HG02798 (cell line): ENCODE data around the gene OR2T35.
"Not testable (repeated sequence)": the region's sequence is repeated elsewhere in the genome, so short reads cannot be mapped to it uniquely, and the experiment has no call there.

Experiments
- ATAC-seq: cut with Tn5 transposase; IDR thresholded peaks from one replicate; pipeline ENCODE4 v1.9.1; 2021; ENCODE audit warnings: mild to moderate bottlenecking; ENCODE audit not compliant: unreplicated experiment, poor library complexity

The OR2T35 gene

GRCh38 chr1:248645178-248645577 is at the start of gene OR2T35:
Gene OR2T35, minus strand, starts transcription at chr1:248645278. Its CDS starts 6,020 bp downstream, at chr1:248639258.
- not testable (repeated sequence) for ATAC-seq

GRCh38 chr1:248691567-248692155 is 46.6 kb upstream of the OR2T35 start:
- ATAC-seq: no peak

DNA sequence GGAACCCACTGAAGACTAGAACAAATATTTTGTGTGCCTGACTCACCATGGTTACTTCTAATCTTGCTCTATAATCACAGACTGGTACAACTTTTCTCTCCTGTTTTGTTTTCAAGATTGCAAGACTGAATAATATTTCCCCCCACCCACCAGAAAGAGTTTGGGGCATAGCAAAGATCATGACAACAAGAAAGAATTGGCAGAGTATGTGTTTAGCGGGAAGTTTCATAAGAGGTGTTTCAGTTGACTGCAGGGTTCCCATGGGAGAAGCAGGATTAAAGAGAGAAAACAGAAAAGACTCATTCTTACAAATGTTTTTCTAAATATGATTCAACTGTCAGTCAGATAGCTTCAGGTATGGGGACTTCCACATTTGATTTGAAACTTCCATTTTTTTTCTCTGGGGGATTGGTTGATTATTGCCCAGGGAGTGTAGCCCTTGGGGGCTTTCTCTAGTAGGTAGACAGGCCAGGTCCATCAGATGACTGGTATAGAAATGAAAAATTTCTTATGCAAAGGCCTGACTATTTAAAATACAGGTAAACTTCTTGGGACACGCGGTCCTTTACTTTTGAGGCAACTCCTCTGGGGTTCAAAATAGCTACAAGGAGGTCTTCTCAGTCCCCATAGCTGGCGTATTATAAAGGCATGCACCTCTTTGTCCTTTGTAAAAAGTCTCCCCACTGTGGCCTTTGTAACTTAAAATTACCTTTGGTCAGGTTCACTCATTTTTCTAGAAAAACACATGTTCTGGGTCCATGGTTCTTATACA is 43.6 kb upstream of the OR2T35 start:
- ATAC-seq: peak; percentile 69

DNA sequence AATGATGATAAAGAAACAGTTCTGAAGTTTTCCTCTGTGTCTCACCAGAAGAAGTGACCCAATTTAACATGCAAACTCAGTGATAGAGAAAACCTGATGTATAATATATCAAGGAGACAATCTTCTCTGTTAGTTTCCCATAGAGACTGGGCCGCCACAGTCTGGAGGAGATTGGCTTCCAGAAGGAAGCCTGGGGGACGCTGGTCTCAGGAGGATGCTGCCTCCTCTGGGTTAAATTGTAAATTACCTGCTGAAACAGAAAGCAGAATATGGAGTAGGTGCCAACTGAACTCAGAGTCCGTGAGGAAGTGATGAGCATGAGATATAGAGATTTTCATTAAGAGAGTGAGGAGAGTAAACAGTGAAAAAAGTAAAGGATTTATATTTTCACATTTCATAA is 41.7 kb upstream of the OR2T35 start:
- ATAC-seq: peak; percentile 93

- ATAC-seq: no peak
Measured at GRCh38 chr1:248681651-248682050, 36.6 kb upstream of the OR2T35 start.

DNA sequence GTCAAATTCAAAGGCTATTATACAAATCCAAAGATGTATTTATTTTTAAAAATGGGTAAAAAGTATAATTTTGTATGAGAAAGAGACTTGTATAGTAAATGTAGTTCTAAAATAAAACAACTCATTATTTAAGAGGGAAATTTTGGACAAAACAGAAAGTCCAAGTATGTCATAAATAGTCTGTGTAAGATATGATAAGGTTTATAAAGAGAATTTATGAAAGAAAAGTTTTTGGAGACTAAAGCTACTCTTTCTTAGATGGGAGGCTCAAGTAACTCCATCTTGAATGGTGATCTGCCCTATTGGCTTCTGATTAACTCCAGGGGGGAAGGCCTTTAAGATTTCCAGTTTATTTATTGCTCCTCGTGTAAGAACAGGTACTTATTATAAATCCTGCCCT is 24.9 kb upstream of the OR2T35 start:
- no peak for ATAC-seq

- ATAC-seq: peak; percentile 97
Measured at GRCh38 chr1:248663453-248664328, 18.6 kb upstream of the OR2T35 start.

- ATAC-seq: peak; percentile 60
Measured at GRCh38 chr1:248656797-248657196, 11.7 kb upstream of the OR2T35 start.

GRCh38 chr1:248655354-248655753 is 10.3 kb upstream of the OR2T35 start, which contains the start of gene OR2T27:
Gene OR2T27, minus strand, starts transcription at chr1:248655528. Its CDS starts 4,644 bp downstream, at chr1:248650884.
- ATAC-seq: not testable (repeated sequence)

- not testable (repeated sequence) for ATAC-seq
Measured at GRCh38 chr1:248648770-248649536, 3.9 kb upstream of the OR2T35 start.

GRCh38 chr1:248642971-248643651 is 2.0 kb downstream of the OR2T35 start:
- peak; percentile 74 for ATAC-seq

- peak; percentile 2 for ATAC-seq
Measured at GRCh38 chr1:248641583-248641982, 3.5 kb downstream of the OR2T35 start.

DNA sequence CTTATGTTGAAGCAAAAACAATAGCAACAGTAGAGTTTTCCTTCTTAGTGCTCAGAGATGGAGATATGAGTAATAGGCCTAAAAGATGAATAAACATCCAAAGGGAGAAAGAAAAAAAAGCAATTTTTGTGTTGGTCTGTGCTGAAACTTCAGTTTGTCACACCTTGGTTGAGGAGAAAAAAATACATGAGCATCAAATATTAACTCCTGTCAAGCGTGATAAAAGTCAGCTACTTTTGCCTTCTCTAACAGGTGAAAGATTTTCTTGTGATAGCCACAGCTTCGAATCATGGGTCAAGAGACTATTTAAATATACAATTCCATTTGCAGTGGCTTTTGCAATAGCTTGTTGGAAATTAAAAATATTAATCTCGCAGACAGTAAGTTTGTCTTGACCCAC is 4.2 kb downstream of the OR2T35 start:
- ATAC-seq: peak; percentile 51

DNA sequence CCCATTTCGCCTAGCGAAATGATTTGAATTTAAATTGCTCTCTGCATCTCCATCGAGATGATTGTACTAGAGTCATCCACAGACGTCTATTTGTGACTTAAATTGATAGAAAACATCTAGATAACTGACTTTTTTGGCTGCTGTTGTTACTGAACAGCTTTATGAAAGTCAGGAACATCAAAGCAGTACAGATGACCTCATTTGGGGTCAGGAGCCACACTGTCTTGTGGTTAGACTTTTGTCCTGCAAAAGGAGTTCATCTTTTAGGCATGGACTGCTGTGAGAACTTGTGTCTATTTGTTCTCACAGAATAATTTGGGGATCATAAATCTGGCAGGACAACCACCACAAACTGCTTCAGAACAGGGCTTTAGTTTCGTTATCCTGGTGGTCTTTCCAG is 5.4 kb downstream of the OR2T35 start:
- ATAC-seq: peak; percentile 36

DNA sequence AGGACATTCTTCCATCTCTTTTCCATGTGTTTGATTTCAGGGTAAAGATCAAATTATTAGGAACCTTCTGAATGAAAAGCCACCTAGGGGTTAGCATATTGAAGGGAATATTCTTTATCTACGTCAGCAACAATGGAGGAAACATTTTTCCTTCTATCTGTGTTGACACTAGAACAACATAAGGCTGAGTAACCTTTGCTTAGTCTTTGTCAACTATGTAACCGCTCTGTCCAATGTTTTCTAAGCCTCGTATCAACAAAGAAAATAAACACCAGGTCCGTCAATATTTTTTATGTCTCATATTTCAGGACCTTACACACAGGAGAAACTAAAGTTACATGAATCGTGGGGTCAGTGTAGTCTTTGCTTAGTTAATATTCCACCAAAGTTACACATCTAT is 8.5 kb downstream of the OR2T35 start:
- ATAC-seq: not testable (repeated sequence)

- ATAC-seq: not testable (repeated sequence)
Measured at GRCh38 chr1:248634991-248635390, 10.1 kb downstream of the OR2T35 start, which contains the start of gene OR2T11. Gene OR2T11, minus strand, starts transcription at chr1:248635091. Its CDS starts 7,963 bp downstream, at chr1:248627128.

- no peak for ATAC-seq
Measured at GRCh38 chr1:248631354-248632008, 13.6 kb downstream of the OR2T35 start.

GRCh38 chr1:248630551-248630950 is 14.5 kb downstream of the OR2T35 start:
- ATAC-seq: no peak
